GM18526 (cell line): ENCODE data around the gene CLIC3.

Experiments
- POLR2A ChIP-seq: IDR thresholded peaks from 3 replicates; pipeline ENCODE4 v1.6.1; 2011; ENCODE audit not compliant: insufficient read length; ENCODE audit errors: extremely low read depth

Gene CLIC3

DNA sequence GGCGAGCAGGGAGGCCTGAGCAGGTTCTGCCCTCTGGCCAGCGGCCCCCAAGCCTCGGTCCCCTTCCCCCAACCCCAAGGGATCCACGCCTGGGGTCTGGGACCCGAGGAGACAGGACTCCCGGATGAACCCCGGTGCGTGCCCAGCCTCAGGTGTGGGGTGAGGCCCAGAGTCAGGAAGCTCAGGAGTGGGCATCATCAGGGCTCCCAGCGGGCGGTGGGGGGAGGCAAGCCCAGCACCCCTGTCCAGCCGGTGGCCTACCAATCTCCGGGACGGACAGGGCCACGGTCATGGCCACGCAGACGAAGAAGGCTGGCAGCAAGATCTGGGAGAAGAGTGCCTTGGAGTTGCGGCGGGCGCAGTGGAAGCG lies 17.2 kb upstream of the CLIC3 start:
- TF ChIP-seq POLR2A, result no peak

DNA sequence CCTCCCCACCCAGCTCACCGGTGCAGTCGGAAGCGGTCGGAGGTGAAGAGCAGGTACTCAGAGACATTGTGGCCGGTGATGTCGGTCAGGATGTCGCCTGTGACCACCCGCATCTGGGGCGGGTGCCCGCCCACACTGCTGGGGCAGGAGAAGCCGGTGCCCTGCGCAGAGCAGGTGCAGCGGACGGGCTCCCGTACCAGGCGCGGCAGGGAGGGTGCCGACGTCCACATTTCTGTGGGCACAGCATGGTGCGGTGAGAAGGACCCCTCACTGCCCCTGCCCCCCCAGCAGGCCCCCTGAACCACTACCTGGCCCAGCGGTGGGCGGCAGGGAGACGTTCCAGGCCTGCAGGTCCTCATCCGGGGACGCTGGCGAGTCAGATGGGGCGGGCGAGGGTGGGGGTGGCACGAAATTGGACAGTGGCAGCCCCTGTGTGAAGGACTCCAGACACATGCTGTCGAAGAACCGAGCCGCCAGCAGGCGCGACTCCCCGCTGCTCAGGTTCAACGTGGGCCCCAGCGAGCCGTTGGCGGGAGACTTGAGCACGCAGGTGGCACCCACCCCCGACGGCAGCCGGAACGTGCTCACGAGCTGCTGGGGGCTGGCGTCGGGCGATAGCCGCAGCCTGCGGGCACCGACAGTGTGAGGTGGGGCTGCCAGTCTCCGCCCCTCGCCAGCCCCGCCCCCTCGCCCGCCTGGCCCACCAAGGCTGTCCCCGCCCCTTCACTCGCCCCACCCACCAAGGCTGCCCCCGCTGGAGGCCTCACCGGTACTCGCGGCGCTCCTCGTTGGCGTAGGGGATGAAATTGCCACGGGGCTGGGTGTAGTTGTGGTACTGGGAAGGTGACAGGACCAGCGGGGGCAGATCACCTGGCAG lies 16.6 kb upstream of the CLIC3 start:
- TF ChIP-seq POLR2A, result no peak

DNA sequence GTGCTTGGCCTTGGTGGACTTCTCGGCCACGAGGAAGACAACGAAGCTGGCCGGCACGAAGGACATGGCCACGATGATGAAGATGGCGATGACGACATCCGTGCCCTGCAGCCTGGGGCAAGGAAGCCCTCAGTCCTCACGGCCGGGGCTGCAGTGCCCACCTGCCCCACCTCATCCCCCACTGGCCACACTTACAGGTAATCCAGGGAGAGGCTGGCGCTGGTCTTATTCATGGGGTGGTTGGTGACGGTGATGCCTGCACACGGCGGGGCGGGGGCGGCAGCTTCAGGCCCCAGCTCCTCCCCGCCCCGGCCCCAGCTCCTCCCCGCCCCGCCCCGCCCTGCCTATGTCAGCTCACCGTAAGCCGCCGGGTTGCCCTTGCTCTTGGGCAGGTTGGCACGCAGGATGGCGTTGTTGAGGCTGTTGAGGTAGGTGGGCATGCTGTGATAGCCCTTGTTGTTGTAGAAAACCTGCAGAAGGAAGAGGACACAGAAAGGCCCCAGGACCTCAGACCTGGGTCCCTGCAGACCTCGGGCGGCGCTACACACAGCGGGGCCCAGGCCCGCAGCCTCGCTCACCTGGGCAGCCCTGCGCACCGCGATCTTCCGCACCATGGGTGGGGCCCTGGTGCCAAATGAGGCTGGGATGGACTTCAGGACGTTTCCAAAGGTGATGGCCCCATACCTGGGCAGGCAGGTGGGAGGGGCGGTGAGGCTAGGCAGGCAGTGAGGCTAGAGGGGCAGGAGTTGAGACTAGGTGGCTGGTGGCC lies 15.7 kb upstream of the CLIC3 start:
- no peak for TF ChIP-seq POLR2A

DNA sequence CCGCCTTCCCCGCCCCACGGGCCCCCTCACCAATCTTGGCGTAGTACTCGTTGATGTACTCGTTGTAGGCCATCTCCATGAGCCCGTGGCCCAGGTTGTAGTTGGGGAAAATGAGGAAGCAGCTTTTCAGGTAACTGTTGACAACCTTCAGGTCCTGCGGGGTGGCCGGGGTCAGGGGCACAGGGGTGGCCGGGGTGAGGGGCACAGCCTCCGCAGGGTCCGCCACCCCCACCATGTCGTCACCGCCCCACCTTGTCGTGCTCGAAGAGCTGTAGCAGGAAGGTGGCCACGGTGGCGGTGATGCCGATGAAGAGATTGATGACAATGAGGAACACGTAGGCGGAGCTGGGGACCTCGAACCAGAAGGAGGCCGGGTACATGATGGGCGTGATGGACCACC lies 14.8 kb upstream of the CLIC3 start:
- no peak for TF ChIP-seq POLR2A

DNA sequence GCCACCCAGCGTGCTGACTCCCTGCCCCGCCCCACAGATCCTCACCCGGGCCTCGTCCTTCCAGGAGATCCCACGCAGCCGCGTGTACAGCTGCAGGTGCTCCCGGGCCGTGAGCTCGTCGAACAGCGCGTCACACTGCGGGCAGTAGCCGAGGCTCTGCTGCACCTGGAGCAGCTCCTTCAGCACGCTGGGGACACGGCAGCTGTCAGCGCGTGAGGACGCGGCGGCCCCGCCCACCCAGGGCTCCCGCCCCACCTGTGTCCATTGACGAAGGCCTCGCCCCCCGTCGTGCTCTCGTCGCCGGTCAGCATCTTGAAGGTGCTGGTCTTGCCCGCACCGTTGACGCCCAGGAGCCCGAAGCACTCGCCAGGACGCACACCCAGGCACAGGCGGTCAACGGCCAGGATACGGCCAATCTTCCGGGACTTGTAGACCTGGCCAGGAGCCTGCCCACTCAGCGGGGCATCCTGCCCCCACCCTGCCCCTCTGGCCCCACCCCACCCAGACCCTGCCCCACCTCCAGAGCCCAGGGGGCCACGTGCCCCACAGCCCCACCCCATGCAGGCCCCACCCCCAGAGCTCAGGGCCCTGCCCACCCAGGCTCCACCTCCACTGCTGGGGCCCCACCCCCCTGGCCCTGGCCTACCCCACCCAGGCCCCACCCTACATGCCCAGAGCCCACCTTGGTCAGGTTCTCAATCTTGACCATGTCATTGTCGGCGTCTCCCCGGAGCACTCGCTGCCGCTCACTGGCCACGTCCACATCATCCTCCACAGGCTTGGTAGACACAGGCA lies 13.8 kb upstream of the CLIC3 start:
- TF ChIP-seq POLR2A, result no peak

DNA sequence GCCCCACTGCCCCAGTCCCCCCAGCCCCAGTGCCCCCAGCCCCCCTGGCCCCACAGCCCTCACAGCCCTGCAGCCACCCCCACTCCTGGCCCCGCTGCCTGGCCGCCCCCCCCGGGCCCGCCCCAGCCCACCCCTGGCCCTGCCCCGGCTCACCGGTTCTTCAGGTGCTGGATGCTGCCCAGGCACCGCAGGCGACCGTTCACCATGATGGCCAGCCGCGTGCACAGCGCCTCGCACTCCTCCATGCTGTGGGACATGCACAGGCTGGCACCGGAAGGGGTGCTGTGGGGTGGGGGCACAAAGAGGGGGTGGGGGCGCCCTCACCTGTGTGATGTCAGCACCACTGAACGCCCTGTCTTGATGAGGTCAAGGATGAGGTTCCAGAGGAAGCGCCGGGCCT lies 12.8 kb upstream of the CLIC3 start:
- TF ChIP-seq POLR2A, result no peak

DNA sequence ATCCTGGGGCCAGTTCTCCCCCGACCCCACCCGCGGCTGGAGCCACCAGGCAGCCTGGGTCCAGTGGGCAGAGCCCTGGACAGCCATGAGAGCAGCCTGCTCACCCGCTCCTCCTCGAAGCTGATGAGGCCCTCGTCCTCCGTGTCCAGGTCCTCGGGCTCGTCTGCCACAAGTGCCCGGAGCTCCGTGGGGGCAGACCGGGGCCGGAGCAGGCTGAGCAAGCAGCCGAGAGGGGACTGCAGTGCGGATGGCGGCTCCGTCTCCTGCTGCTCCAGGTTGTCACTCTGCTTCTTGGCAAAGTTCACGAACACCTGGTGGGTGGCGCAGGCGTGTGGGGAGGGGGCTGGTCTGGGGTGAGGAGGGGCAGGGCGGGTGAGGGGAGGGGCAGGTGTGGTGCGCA lies 11.9 kb upstream of the CLIC3 start:
- TF ChIP-seq POLR2A, result no peak

DNA sequence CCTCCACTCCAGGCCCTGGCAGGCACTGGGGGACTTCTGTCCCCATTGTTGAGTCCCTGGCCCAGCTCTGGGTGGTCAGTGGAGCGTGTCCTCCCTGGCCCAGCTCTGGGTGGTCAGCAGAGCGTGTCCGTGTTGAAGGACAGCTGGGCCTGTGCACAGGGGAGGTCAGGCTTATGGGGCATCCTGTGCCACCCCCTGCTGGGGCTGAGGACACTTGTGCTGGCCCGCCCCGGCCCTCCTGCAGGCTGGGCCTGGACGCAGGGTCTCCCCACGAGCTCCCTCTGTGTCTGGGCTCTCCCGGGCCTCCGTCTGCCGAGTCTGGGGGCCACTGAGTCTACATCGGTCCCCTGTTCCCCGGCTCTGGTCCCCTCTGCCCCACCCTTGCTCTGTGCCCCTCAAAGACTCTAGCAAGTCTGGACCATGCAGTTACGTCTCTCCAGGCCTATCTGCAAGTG lies 11.5 kb upstream of the CLIC3 start:
- no peak for TF ChIP-seq POLR2A

DNA sequence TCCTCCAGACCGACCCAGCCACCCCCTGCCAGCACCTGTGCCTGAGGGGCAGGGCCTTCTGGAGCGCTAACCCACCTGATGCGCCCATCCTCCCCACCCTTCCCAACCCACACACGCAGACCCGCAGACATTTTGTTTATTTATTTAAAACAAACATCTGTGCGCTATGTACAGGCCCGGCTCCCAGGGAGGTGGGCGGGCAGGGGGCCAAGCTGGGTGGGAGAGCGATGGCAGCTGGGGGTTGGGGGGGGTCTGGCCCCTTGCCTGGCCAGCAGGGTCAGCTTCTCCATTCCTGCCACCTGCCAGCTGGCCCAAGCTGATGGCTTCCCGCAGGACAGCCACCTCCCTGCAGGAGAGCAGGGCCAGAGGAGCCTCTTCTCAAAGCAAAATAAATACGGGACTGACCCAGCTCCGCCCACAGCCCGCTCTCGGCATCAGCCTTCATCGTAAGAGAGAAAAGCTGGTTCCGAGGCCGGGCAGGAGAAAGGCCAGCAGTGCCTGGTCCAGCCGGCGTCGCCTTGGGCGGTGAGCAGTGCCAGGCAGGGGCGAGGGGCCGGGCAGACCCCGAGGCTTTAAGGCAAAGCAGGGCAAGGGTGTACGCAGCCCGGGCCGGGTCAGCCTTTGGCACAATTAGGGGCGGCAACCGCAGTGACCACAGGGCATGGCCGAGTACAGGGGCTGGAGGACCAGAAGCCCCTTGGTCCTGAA lies 10.9 kb upstream of the CLIC3 start:
- TF ChIP-seq POLR2A, result no peak

DNA sequence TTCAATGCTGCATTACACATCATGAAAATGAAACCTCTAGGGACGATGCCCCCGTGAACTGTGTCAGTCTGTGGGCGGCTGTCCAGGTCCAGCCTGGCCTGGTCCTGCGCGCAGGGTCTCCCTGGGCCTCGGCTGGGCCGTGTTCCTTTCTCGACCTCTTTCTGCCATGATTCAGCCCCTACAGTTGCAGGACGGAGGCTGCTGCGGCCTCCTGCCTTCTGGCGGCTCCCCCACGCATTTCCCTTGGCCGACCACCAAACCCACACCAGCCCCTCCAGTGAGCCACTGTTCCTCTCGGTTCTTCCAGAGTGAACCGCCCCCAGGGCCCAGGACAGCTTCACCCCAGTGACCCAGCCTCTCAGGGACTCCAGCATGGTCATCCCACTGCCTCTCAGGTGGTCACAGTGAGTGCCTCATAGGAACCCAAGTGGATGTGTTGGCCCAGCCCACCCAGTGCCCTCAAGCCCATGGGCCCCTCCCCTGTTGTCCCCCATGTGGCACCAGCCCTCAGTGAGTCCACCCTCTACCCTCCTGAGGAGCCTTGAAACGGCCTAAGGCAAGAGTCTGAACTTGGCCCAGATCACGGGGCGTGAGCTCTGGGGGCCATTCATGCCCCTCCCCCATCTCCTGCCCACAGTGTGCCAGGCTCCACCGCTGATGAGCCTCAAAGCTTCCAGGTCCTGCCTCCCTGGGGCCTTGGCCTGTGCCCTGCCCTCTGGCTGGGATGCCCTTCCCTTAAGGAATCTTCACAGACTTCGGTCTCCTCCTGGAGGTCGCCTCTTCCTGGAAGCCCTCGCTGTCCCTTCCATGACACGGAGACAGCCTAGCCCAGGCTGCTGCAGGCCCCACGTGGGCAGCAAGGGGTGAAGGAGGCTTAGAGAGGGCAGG lies 10.0 kb upstream of the CLIC3 start:
- TF ChIP-seq POLR2A, result no peak

DNA sequence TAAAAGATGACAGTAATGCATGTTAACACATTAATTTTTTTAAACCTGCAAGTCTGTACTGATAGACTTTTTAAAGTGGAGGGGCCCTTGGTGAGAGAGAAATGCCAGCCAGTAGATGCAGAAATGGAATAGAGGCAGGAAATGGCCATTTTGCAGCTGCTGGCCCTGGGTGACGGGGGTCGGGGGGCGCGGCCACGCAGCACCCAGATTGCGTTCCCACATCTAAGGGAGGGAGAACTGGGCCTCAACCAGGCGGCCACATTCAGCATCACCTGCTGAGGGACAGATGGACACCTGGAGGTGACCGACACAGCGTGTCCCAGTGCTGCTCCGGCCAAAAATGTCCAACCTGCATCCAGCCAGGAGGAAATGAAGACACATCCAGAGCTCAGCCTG lies 6.3 kb upstream of the CLIC3 start:
- TF ChIP-seq POLR2A, result no peak

DNA sequence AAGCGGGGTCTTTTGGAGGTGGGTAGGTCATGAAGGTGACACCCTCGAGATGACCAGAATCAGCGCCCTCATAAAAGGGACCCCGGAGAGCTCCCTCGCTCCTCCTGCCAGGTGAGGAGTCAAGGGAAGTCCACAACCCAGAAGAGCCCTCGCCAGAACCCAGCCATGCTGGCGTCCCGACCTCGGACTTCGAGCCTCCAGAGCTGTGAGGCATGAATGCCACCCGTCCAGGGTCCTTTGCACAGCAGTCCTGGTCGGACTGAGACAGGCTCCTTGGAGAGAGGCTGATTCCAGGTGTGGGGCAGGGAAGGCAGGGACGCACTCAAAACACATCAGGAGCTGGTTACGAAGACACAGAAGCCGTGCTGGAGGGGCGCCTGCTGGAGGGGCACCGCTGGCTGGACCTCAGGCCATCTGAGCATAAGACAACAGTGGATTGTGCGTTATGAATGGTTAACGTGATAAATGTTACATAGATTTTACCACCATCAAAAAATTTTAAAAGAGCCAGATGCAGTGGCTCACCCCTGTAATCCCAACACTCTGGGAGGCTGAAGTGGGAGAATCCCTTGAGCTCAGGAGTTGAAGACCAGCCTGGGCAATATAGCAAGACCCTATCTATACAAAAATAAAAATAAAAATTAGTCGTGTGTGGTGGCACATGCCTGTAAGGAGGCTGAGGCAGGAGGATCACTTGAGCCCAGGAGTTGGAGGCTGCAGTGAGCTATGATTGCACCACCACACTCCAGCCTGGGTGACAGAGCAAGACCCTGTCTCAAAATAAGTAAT lies 5.7 kb upstream of the CLIC3 start:
- TF ChIP-seq POLR2A, result no peak
